ENCODE results near the gene C6orf47. TPM values are rescaled to one million over a fixed set of nuclear protein-coding genes. Genes with fewer than 3 reads are reported as not detected.

Gene C6orf47
- total and polyA plus RNA-seq, 2 of the 8 experiments (the other 6 are each of a cell fraction or from before 2014, with no cell fraction given): 4.7 to 14.6 TPM

GRCh38 chr6:31700740-31701401, 40.3 kb upstream of the C6orf47 start:
- peaks cover 8% of the 10 kb centered on the region; the same call in 1 of the 2 replicates for H3K23me2 ChIP-seq (ENCODE audit: low read depth, low read length)
- H3K9ac ChIP-seq (replicated peaks in 1 of 4; ENCODE audit: extremely low read depth in 1 of 4, low read depth in 3 of 4, low read length in 3 of 4): no peak overlapping the region
- peaks cover 0 to 7% of the 10 kb centered on the region in 2 experiments; a peak in 2 of 4 replicates for H3K79me2 ChIP-seq (ENCODE audit: control insufficient read depth in 1 of 2, insufficient read depth in 2 of 2, low read length in 2 of 2)
- no peak overlapping the region for H4K5ac ChIP-seq (ENCODE audit: insufficient read length, low read depth, low read length)
- 92% methylated on average over 5 of the region's 5 CpGs; no CpG with 5 or more reads in 1 of the 2 experiments for WGBS, 2 experiments (ENCODE audit: extremely low coverage in 1 of 2, insufficient coverage in 1 of 2, insufficient read length in 1 of 2, insufficient replicate concordance in 2 of 2, low coverage in 1 of 2, low lambda C conversion rate in 2 of 2, missing lambda C conversion rate in 1 of 2)
- no peak overlapping the region for H3K56ac ChIP-seq (replicated peaks; ENCODE audit: insufficient read length, low read depth, low read length)
- H3K36me3 ChIP-seq (ENCODE audit: control insufficient read depth in 2 of 4, insufficient read depth in 4 of 4, low read length in 3 of 4): peaks cover 0 to 5% (median 2%) of the 10 kb centered on the region in 4 experiments; a peak in 3 of 8 replicates
- CTCF ChIA-PET (ENCODE audit: partially characterized antibody): interaction anchor here (0.9 to 3.3 kb wide), 2 partner anchors 11 to 17 kb away, joined by 3 to 20 read pairs; no protein-coding TSS in a partner anchor
- H2BK5ac ChIP-seq (ENCODE audit: low read depth, low read length): no peak overlapping the region
- H3K9me3 ChIP-seq (ENCODE audit: insufficient read depth in 2 of 2, low read depth in 1 of 2, low read length in 1 of 2): no peaks in the 10 kb centered on the region
- H2BK15ac ChIP-seq (ENCODE audit: low read length): no peak overlapping the region
- H3K79me1 ChIP-seq (ENCODE audit: low read depth, low read length): peaks cover 6% of the 10 kb centered on the region
- no peak for FAIRE-seq
- no peak overlapping the region for H2AK5ac ChIP-seq (ENCODE audit: low read depth, low read length)
- H3K4me1 ChIP-seq (replicated peaks in 1 of 4; ENCODE audit: control insufficient read depth in 3 of 4, insufficient read depth in 4 of 4, low read length in 3 of 4): peaks cover 2 to 5% (median 3%) of the 10 kb centered on the region in 4 experiments; a peak in 4 of 7 replicates
- H3K4me3 ChIP-seq (ENCODE audit: extremely low read depth in 1 of 4, insufficient read depth in 2 of 4, low read depth in 3 of 4, low read length in 4 of 4): no peak overlapping the region
- H4K8ac ChIP-seq (ENCODE audit: extremely low read depth, insufficient read depth, low read length): no peak overlapping the region
- DNase-seq (ENCODE audit: low read depth in 1 of 2, low spot score in 2 of 2): no peak
- no peak overlapping the region for H3K23ac ChIP-seq (ENCODE audit: insufficient read length)
- H2AFZ ChIP-seq (ENCODE audit: low read length): no peak overlapping the region
- H2BK120ac ChIP-seq (replicated peaks; ENCODE audit: low read depth, low read length): no peak overlapping the region
- H3K4ac ChIP-seq (replicated peaks; ENCODE audit: insufficient read length, low read depth, low read length): no peak overlapping the region
- no peak overlapping the region; a peak in 1 of 4 replicates for H3K4me2 ChIP-seq (ENCODE audit: insufficient read depth in 1 of 2, low read depth in 2 of 2, low read length in 2 of 2)
- no peak overlapping the region for H3K18ac ChIP-seq (ENCODE audit: extremely low read depth, low read length)
- H2BK12ac ChIP-seq (ENCODE audit: low read depth, low read length): no peak overlapping the region
- POLR2A ChIA-PET (ENCODE audit: partially characterized antibody): no interaction called here
- H4K20me1 ChIP-seq (replicated peaks in 1 of 2; ENCODE audit: control insufficient read depth in 1 of 2, insufficient read depth in 2 of 2, low read length in 2 of 2): no peaks in the 10 kb centered on the region
- H3K14ac ChIP-seq (ENCODE audit: insufficient read length): no peak overlapping the region
- no peak overlapping the region for H3K27ac ChIP-seq (ENCODE audit: low read depth, low read length)
- no peak overlapping the region for H4K91ac ChIP-seq (replicated peaks; ENCODE audit: insufficient read length, low read length)
- no peak overlapping the region for H2BK20ac ChIP-seq (ENCODE audit: low read length)
- no peaks in the 10 kb centered on the region for H3K27me3 ChIP-seq (replicated peaks in 1 of 4; ENCODE audit: control insufficient read depth in 3 of 4, extremely low read depth in 1 of 4, insufficient read depth in 3 of 4, low read length in 3 of 4)
- TF ChIP-seq, protein P1, sequence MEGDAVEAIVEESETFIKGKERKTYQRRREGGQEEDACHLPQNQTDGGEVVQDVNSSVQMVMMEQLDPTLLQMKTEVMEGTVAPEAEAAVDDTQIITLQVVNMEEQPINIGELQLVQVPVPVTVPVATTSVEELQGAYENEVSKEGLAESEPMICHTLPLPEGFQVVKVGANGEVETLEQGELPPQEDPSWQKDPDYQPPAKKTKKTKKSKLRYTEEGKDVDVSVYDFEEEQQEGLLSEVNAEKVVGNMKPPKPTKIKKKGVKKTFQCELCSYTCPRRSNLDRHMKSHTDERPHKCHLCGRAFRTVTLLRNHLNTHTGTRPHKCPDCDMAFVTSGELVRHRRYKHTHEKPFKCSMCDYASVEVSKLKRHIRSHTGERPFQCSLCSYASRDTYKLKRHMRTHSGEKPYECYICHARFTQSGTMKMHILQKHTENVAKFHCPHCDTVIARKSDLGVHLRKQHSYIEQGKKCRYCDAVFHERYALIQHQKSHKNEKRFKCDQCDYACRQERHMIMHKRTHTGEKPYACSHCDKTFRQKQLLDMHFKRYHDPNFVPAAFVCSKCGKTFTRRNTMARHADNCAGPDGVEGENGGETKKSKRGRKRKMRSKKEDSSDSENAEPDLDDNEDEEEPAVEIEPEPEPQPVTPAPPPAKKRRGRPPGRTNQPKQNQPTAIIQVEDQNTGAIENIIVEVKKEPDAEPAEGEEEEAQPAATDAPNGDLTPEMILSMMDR (IDR thresholded peaks at IDR 0.05; ENCODE audit: control extremely low read depth in 1 of 3, insufficient read depth in 1 of 3, low read depth in 1 of 3, low read length in 3 of 3): no peak
- TF ChIP-seq ATF3 (IDR thresholded peaks at IDR 0.05; ENCODE audit: insufficient read depth, low read depth, low read length) (no peak), POU5F1 (IDR thresholded peaks at IDR 0.05; ENCODE audit: low read depth, low read length) (no peak), CHD2 (IDR thresholded peaks at IDR 0.05; ENCODE audit: low read length) (no peak), KDM5A (IDR thresholded peaks at IDR 0.05; ENCODE audit: low read length) (no peak), GTF2F1 (IDR thresholded peaks at IDR 0.05; ENCODE audit: borderline replicate concordance, low read depth, low read length) (no peak), MAFK (IDR thresholded peaks at IDR 0.05; ENCODE audit: low read depth, low read length) (no peak), EP300 (IDR thresholded peaks at IDR 0.05; ENCODE audit: borderline replicate concordance in 1 of 2, low read depth in 2 of 2, low read length in 2 of 2) (no peak), EZH2 (IDR thresholded peaks at IDR 0.05; ENCODE audit: low read depth, low read length, severe bottlenecking) (no peak)
